Colonic mucosa (tissue), 4 donors: ENCODE results near the gene FNDC3B. TPM values are rescaled to one million over a fixed set of nuclear protein-coding genes. Genes with fewer than 3 reads are reported as not detected.

Source experiments
- DNase-seq: peaks from one replicate; pipeline ENCODE4 v3.0.0-alpha.2; 2020
- H3K27ac ChIP-seq: fragments of 200-600 bp; one replicate; pipeline ENCODE4 v1.8.0; 2021
- H3K27me3 ChIP-seq: fragments of 200-600 bp; one replicate; pipeline ENCODE4 v1.8.0; 2021
- H3K36me3 ChIP-seq: fragments of 200-600 bp; one replicate; pipeline ENCODE4 v1.8.0; 2021
- H3K4me1 ChIP-seq: fragments of 200-600 bp; one replicate; pipeline ENCODE4 v1.8.0; 2021; ENCODE audit warnings: mild to moderate bottlenecking
- H3K4me3 ChIP-seq: fragments of 200-600 bp; one replicate; pipeline ENCODE4 v1.8.0; 2021
- H3K9ac ChIP-seq, 2 donors: one replicate each; pipeline ENCODE4 v1.7.0; 2013; ENCODE audit warnings: control low read depth in 2 of 2, low read depth in 2 of 2, low read length in 2 of 2
- H3K9me3 ChIP-seq: fragments of 200-600 bp; one replicate; pipeline ENCODE4 v1.8.0; 2021
- CTCF ChIP-seq: fragments of 200-600 bp; IDR thresholded peaks from one replicate; pipeline ENCODE4 v1.8.0; 2022; ENCODE audit warnings: antibody characterized with exemption, mild to moderate bottlenecking
- intact Hi-C: fragments of 100-400 bp; cut with DNase I; formaldehyde crosslinking; loops from one replicate; pipeline ENCODE4 v1.14.1; 2022
- total RNA-seq, 2 donors: library from RNA; stranded (reverse); fragmentation: NEBNext Ultra II Directional in 1 of 2; extraction: Animal tissue kit (Norgen Biotek cat#: 25700) in 1 of 2; gene quantifications; one replicate each; pipeline ENCODE4 v1.2.1, GENCODE V29; 2021
- donor health status: healthy.
- donor health status: DM: no; HTN: no; CAD: no.
- donor health status: DM: no; HTN: no; CAD: no.

Gene FNDC3B
- total RNA-seq, 2 donors from 2014 or later: 66.7 to 142 TPM

- H3K36me3 ChIP-seq: no peaks in the 10 kb centered on the region
- H3K27me3 ChIP-seq: no peaks in the 10 kb centered on the region
- H3K4me3 ChIP-seq: no peak overlapping the region
- no peak overlapping the region for H3K9ac ChIP-seq
- no peak for TF ChIP-seq CTCF
- intact Hi-C loops: no loop called here
- no peak for DNase-seq
- no peaks in the 10 kb centered on the region for H3K4me1 ChIP-seq
- peak overlapping the region; percentile 40 for H3K27ac ChIP-seq
- no peaks in the 10 kb centered on the region for H3K9me3 ChIP-seq
Observed at GRCh38 chr3:172128858-172129257, 89.5 kb downstream of the FNDC3B start.

GRCh38 chr3:172129498-172129849 is 90.1 kb downstream of the FNDC3B start:
- DNase-seq: no peak
- intact Hi-C loops: no loop called here
- H3K4me1 ChIP-seq: no peaks in the 10 kb centered on the region
- H3K27ac ChIP-seq: peak overlapping the region; percentile 40
- no peaks in the 10 kb centered on the region for H3K36me3 ChIP-seq
- H3K9me3 ChIP-seq: no peaks in the 10 kb centered on the region
- no peaks in the 10 kb centered on the region for H3K27me3 ChIP-seq
- no peak overlapping the region for H3K9ac ChIP-seq
- no peak overlapping the region for H3K4me3 ChIP-seq
- TF ChIP-seq CTCF: no peak

GRCh38 chr3:172129850-172130716 is 90.7 kb downstream of the FNDC3B start:
- Histone ChIP-seq H3K27me3 (no peaks in the 10 kb centered on the region), H3K4me3 (no peak overlapping the region), H3K4me1 (no peaks in the 10 kb centered on the region), H3K9ac (no peak overlapping the region), H3K9me3 (no peaks in the 10 kb centered on the region), H3K36me3 (no peaks in the 10 kb centered on the region), H3K27ac (peak overlapping the region; percentile 40)
- DNase-seq: peak; percentile 82
- TF ChIP-seq CTCF: no peak
- intact Hi-C loops: no loop called here

GRCh38 chr3:172130717-172131050 is 91.3 kb downstream of the FNDC3B start:
- Histone ChIP-seq H3K9me3 (no peaks in the 10 kb centered on the region), H3K36me3 (no peaks in the 10 kb centered on the region), H3K27me3 (no peaks in the 10 kb centered on the region), H3K9ac (no peak overlapping the region), H3K27ac (no peak overlapping the region), H3K4me3 (no peak overlapping the region), H3K4me1 (no peaks in the 10 kb centered on the region)
- TF ChIP-seq CTCF: no peak
- DNase-seq: no peak
- intact Hi-C loops: no loop called here

GRCh38 chr3:172131746-172132145 is 92.4 kb downstream of the FNDC3B start:
- DNase-seq: no peak
- TF ChIP-seq CTCF: no peak
- no peaks in the 10 kb centered on the region for H3K4me1 ChIP-seq
- H3K36me3 ChIP-seq: no peaks in the 10 kb centered on the region
- intact Hi-C loops: no loop called here
- H3K9ac ChIP-seq: no peak overlapping the region
- H3K9me3 ChIP-seq: no peaks in the 10 kb centered on the region
- H3K4me3 ChIP-seq: no peak overlapping the region
- H3K27ac ChIP-seq: no peak overlapping the region
- no peaks in the 10 kb centered on the region for H3K27me3 ChIP-seq
